ENCODE results near the gene ADD1. TPM values are rescaled to one million over a fixed set of nuclear protein-coding genes. Genes with fewer than 3 reads are reported as not detected.
"Not testable (repeated sequence)": the region's sequence is repeated elsewhere in the genome, so short reads cannot be mapped to it uniquely, and the experiment has no call there.

The ADD1 gene
- total RNA-seq, 2 experiments from 2014 or later = 153 TPM

DNA sequence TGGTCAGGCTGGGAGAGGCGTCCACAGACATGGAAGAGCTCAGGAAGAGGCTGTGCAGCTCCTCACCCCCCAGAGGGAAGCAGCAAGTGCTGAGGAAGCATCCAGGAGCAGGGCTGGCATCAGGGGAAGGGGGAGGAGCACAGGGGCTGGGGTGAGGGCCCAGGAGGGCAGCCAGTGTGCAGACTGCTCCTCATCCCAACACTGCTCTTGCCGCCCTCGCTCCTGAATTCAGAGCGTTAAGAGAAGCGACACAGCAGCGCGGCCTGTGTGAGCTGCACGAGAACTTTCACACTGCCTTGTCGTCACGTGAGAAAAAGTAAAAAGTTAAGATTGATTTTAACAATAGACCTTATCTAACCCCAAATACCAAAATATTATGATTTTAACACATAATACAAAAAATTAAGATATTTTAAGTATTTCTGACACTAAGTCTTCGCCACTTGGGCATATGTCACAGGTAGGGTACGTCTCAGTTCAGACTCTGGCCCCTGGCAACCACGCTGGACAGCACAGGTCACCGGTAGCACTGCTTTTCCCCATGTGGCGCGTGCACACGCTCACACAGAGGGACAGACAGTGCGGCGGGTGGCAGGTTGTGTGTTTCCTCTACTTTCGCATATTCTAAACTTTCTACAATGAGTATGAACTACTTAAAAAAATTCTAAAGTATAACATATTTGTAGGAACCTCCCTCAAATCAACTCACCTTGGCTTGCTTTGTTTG is 99.9 kb downstream of the ADD1 start:
- peaks cover 88% of the 10 kb centered on the region for H3K36me3 ChIP-seq (ENCODE audit: insufficient read depth, low read length)
- peaks cover 98% of the 10 kb centered on the region for H3K36me3 Mint-ChIP-seq (ENCODE audit: low read depth)
- no peaks in the 10 kb centered on the region for H3K9me3 ChIP-seq (ENCODE audit: control insufficient read depth in 1 of 2, insufficient read depth in 1 of 2, low read length in 2 of 2)
- ATAC-seq (ENCODE audit: poor library complexity) = no peak
- no peak for DNase-seq
- H3K4me3 Mint-ChIP-seq = no peak overlapping the region
- ChIA-PET POLR2A (interaction anchor here (0.7 to 1.4 kb wide), 2 partner anchors 8 to 20 kb away, joined by 3 to 4 read pairs; partner anchors contain the start of genes GRK4 and NOP14), CTCF (no interaction called here)
- H3K4me3 ChIP-seq (ENCODE audit: low read length) = no peak overlapping the region
- H3K4me1 Mint-ChIP-seq (ENCODE audit: low read depth) = no peaks in the 10 kb centered on the region
- H3K4me1 ChIP-seq (ENCODE audit: insufficient read depth, low read length) = peaks cover 32% of the 10 kb centered on the region
- TF ChIP-seq, protein P1, sequence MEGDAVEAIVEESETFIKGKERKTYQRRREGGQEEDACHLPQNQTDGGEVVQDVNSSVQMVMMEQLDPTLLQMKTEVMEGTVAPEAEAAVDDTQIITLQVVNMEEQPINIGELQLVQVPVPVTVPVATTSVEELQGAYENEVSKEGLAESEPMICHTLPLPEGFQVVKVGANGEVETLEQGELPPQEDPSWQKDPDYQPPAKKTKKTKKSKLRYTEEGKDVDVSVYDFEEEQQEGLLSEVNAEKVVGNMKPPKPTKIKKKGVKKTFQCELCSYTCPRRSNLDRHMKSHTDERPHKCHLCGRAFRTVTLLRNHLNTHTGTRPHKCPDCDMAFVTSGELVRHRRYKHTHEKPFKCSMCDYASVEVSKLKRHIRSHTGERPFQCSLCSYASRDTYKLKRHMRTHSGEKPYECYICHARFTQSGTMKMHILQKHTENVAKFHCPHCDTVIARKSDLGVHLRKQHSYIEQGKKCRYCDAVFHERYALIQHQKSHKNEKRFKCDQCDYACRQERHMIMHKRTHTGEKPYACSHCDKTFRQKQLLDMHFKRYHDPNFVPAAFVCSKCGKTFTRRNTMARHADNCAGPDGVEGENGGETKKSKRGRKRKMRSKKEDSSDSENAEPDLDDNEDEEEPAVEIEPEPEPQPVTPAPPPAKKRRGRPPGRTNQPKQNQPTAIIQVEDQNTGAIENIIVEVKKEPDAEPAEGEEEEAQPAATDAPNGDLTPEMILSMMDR (IDR thresholded peaks at IDR 0.05) = no peak
- intact Hi-C loops (cut with DNase I, micrococcal nuclease) = no loop called here
- no peak overlapping the region for H3K27ac Mint-ChIP-seq
- no peaks in the 10 kb centered on the region for H3K27me3 Mint-ChIP-seq
- H3K9me3 Mint-ChIP-seq = no peaks in the 10 kb centered on the region
- no peak overlapping the region for H3K27ac ChIP-seq (ENCODE audit: low read depth in 1 of 2, low read length in 2 of 2)
- no peaks in the 10 kb centered on the region for H3K27me3 ChIP-seq (ENCODE audit: control insufficient read depth in 1 of 2, insufficient read depth in 2 of 2, low read length in 2 of 2)

DNA sequence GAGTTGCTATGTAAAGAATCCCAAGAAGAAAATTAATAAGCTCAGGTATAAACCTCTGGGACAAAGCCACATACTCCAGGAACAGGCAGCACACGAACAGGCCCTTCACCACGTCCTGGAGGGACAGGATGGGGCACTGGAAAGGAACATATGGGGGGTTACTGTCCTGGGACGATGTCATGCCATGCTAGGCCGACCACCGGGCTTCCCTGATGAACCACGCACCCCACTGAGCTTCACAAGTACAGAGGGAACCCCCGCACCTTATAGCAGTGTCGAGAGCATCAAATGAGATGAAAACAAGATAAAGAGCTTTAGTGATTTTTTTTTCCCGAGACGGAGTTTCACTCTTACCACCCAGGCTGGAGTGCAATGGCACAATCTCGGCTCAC is 100.4 kb downstream of the ADD1 start:
- Mint-ChIP-seq H3K4me3 (no peak overlapping the region), H3K36me3 (ENCODE audit: low read depth) (peaks cover 99% of the 10 kb centered on the region), H3K27me3 (no peaks in the 10 kb centered on the region), H3K9me3 (no peaks in the 10 kb centered on the region), H3K4me1 (ENCODE audit: low read depth) (no peaks in the 10 kb centered on the region), H3K27ac (no peak overlapping the region)
- H3K9me3 ChIP-seq (ENCODE audit: control insufficient read depth in 1 of 2, insufficient read depth in 1 of 2, low read length in 2 of 2) = no peaks in the 10 kb centered on the region
- no peak overlapping the region for H3K27ac ChIP-seq (ENCODE audit: low read depth in 1 of 2, low read length in 2 of 2)
- intact Hi-C loops (cut with DNase I, micrococcal nuclease) = no loop called here
- no peaks in the 10 kb centered on the region for H3K27me3 ChIP-seq (ENCODE audit: control insufficient read depth in 1 of 2, insufficient read depth in 2 of 2, low read length in 2 of 2)
- ATAC-seq (ENCODE audit: poor library complexity) = no peak
- ChIA-PET CTCF (no interaction called here), POLR2A (interaction anchor here (0.7 to 1.4 kb wide), 3 partner anchors 9 to 20 kb away, joined by 3 to 4 read pairs (median 3); partner anchors contain the start of genes GRK4 and NOP14)
- H3K4me3 ChIP-seq (ENCODE audit: low read length) = no peak overlapping the region
- TF ChIP-seq, protein P1 (IDR thresholded peaks at IDR 0.05) = no peak
- H3K36me3 ChIP-seq (ENCODE audit: insufficient read depth, low read length) = peaks cover 88% of the 10 kb centered on the region
- no peak for DNase-seq
- peaks cover 32% of the 10 kb centered on the region for H3K4me1 ChIP-seq (ENCODE audit: insufficient read depth, low read length)

DNA sequence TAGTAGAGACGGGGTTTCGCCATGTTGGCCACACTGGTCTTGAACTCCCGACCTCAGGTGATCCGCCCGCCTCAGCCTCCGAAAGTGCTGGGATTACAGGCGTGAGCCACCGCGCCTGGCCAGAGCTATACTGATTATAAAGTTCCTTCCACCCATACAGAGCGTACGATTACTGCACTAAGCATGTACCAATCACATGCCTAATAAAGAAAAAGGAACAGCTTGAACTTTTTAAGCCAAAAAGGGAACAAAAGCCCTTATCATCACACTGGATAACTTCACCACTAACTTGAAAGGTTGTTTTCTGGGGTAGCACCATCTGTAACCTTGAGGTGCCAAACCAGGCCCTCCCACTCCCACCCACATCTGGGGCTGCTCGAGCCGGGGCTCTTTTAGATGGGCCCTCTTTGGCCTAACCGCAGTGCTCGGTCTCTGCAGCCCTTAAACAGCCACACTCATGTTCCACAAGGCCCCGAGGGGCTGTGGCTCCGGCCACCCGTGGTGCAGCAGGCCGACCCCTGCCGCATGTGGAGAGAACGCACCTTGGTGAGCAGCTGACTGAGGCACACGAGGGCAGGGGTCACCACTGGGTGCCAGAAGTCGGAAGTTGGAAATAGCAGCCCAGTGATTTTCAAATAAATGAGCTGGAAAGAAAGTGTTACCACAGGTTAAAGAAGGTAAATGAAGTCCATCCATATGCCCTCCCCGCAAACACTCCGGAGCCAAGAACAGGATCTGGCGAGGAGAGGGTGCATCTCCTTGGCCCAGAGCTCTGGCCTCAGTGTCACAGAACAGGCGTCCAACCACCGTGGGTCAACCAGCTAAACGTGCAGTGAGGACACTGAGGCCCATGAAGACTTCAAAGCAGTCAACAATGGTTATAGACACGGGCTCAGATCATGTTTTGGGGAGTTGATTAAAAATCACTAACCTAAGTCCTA is 101.2 kb downstream of the ADD1 start:
- Histone ChIP-seq H3K27ac (ENCODE audit: low read depth in 1 of 2, low read length in 2 of 2) (no peak overlapping the region), H3K9me3 (ENCODE audit: control insufficient read depth in 1 of 2, insufficient read depth in 1 of 2, low read length in 2 of 2) (no peaks in the 10 kb centered on the region), H3K4me3 (ENCODE audit: low read length) (no peak overlapping the region), H3K4me1 (ENCODE audit: insufficient read depth, low read length) (peaks cover 28% of the 10 kb centered on the region), H3K27me3 (ENCODE audit: control insufficient read depth in 1 of 2, insufficient read depth in 2 of 2, low read length in 2 of 2) (no peaks in the 10 kb centered on the region), H3K36me3 (ENCODE audit: insufficient read depth, low read length) (peaks cover 88% of the 10 kb centered on the region)
- H3K27ac Mint-ChIP-seq = no peak overlapping the region
- no peaks in the 10 kb centered on the region for H3K4me1 Mint-ChIP-seq (ENCODE audit: low read depth)
- peaks cover 99% of the 10 kb centered on the region for H3K36me3 Mint-ChIP-seq (ENCODE audit: low read depth)
- DNase-seq = no peak
- TF ChIP-seq, protein P1 (IDR thresholded peaks at IDR 0.05) = no peak
- no peak for ATAC-seq (ENCODE audit: poor library complexity)
- intact Hi-C loops (cut with DNase I, micrococcal nuclease) = no loop called here
- H3K4me3 Mint-ChIP-seq = no peak overlapping the region
- H3K27me3 Mint-ChIP-seq = no peaks in the 10 kb centered on the region
- POLR2A ChIA-PET = interaction anchor here (0.6 to 1.4 kb wide), 3 partner anchors 10 to 825 kb away, joined by 3 to 4 read pairs (median 3); partner anchors contain the start of genes GRK4 and NOP14
- CTCF ChIA-PET = no interaction called here
- no peaks in the 10 kb centered on the region for H3K9me3 Mint-ChIP-seq

DNA sequence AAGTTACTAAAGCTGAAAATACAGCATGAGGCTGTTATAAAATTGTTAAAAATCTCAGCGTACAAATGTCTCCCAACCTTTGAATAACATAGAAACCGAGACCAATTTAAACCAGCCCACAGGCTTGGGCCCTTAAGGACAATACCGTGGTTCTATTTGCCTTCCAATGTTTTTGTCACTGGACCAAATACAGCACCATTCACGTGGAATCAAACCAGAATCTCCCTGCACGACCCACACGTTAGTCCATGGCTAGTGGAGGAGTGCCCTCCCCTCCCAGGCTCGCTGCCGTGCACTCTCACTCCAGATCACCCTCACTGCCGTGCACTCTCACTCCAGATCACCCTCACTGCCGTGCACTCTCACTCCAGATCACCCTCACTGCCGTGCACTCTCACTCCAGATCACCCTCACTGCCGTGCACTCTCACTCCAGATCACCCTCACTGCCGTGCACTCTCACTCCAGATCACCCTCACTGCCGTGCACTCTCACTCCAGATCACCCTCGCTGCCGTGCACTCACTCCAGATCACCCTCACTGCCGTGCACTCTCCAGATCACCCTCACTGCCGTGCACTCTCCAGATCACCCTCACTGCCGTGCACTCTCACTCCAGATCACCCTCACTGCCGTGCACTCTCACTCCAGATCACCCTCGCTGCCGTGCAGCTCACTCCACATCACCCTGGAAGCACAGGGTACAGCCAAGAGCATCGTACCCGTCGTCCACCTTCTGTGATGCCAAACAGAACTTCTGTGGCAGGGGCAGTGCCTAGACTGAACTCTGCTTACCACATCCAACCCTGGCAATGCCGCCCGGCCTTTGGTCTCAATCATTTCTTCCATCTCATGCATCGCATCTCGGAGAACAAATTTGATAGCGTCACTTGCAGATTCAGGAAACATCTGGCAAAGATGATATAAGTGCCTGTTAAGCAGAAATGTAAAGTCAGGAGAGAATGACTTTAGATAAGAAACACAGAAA is 102.3 kb downstream of the ADD1 start:
- H3K27me3 ChIP-seq (ENCODE audit: control insufficient read depth in 1 of 2, insufficient read depth in 2 of 2, low read length in 2 of 2); H3K9me3 Mint-ChIP-seq; CTCF ChIA-PET; H3K4me3 Mint-ChIP-seq; H3K4me1 Mint-ChIP-seq (ENCODE audit: low read depth); H3K27ac Mint-ChIP-seq; H3K4me3 ChIP-seq (ENCODE audit: low read length); DNase-seq; intact Hi-C loops (cut with DNase I, micrococcal nuclease); ATAC-seq (ENCODE audit: poor library complexity); H3K9me3 ChIP-seq (ENCODE audit: control insufficient read depth in 1 of 2, insufficient read depth in 1 of 2, low read length in 2 of 2); H3K27me3 Mint-ChIP-seq; H3K27ac ChIP-seq (ENCODE audit: low read depth in 1 of 2, low read length in 2 of 2): not testable (repeated sequence)
- Histone ChIP-seq H3K36me3 (ENCODE audit: insufficient read depth, low read length) (peaks cover 88% of the 10 kb centered on the region), H3K4me1 (ENCODE audit: insufficient read depth, low read length) (peaks cover 22% of the 10 kb centered on the region)
- peaks cover 99% of the 10 kb centered on the region for H3K36me3 Mint-ChIP-seq (ENCODE audit: low read depth)
- POLR2A ChIA-PET = interaction anchor here (0.6 to 1.8 kb wide), 2 partner anchors 17 to 826 kb away, joined by 3 to 5 read pairs; partner anchors contain the start of genes GRK4 and NOP14

Measured in CD4-positive, alpha-beta T cell (primary cell).